PC-3 (cell line): ENCODE measurements around the gene CNTNAP2.

Experiments
- CTCF ChIP-seq: fragments of 300-600 bp; sonication (generic); conservative IDR thresholded peaks from 2 replicates; pipeline ENCODE4 v1.5.1; 2017; ENCODE audit warnings: antibody characterized with exemption, low read depth, mild to moderate bottlenecking, low read length
- EZH2 ChIP-seq: fragments of 300-600 bp; sonication (generic); IDR thresholded peaks from one replicate; pipeline ENCODE4 v1.6.1; 2017; ENCODE audit warnings: antibody characterized with exemption, mild to moderate bottlenecking, low read length; ENCODE audit not compliant: unreplicated experiment
- EZH2phosphoT487 ChIP-seq: fragments of 300-600 bp; sonication (generic); IDR thresholded peaks from 2 replicates; pipeline ENCODE4 v1.6.1; 2018; ENCODE audit warnings: mild to moderate bottlenecking, antibody characterized with exemption, low read length, borderline replicate concordance

DNA sequence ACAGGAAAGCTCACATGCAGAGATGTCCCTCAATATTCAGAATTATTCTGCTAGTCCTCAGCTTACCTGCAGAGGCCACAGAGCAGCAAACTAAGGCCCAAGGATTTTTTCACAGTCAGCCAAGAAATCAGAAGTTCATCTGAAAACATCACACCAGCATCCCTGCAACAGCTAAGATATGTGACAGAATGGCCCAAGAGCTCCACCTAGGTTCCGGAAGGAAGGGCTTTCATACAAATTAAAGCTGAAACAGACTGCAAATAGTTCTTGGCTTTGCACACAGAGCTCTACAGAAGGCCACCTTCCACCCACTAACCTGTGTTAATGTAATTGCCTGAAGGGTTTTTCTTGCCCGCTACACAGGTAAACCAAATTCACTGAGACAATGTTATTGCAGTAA is 2035.2 kb downstream of the CNTNAP2 start:
- no peak for TF ChIP-seq EZH2
- TF ChIP-seq CTCF: no peak; the same call in 1 of the 2 replicates
- TF ChIP-seq EZH2phosphoT487: no peak
